ENCODE data around the gene ARID3C.

The ARID3C gene

DNA sequence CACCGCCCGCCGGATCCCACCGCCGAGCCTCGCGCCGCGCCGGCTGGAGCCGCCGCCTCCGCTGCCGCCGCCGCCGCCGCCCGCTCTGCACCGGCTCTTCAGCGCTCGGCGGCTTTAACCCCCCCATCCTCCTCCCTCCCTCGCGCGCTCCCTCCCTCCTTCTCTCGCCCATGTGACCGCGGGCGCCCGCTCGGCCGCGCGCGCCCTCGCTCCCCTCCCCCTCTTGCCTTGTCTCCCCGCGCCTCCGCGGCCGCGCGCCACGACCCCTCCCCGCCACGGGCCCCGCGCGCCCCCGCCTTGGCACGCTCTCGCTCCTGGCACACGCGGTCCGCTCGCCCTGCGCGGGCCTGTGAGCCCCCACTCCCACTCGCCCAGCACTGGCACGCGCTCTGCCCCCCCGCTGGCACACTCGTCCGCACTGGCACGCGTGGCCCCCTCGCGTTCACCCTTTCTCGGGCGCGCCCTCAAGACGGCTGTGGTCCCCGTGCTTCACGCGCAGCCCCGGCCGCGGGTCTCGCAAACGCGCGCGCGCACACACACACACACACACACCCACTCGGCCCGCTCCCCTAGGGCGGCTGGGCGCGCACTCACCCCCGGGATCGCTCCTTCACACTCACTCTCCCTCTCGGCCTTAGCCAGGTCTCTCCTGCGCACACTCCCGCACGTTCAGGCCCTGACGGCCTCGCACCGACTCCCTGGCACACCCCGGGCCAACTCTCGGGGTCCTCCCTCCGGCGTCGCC, 39.1 kb downstream of the ARID3C start, which contains the start of gene CNTFR (continued):
- TF ChIP-seq, protein P1, sequence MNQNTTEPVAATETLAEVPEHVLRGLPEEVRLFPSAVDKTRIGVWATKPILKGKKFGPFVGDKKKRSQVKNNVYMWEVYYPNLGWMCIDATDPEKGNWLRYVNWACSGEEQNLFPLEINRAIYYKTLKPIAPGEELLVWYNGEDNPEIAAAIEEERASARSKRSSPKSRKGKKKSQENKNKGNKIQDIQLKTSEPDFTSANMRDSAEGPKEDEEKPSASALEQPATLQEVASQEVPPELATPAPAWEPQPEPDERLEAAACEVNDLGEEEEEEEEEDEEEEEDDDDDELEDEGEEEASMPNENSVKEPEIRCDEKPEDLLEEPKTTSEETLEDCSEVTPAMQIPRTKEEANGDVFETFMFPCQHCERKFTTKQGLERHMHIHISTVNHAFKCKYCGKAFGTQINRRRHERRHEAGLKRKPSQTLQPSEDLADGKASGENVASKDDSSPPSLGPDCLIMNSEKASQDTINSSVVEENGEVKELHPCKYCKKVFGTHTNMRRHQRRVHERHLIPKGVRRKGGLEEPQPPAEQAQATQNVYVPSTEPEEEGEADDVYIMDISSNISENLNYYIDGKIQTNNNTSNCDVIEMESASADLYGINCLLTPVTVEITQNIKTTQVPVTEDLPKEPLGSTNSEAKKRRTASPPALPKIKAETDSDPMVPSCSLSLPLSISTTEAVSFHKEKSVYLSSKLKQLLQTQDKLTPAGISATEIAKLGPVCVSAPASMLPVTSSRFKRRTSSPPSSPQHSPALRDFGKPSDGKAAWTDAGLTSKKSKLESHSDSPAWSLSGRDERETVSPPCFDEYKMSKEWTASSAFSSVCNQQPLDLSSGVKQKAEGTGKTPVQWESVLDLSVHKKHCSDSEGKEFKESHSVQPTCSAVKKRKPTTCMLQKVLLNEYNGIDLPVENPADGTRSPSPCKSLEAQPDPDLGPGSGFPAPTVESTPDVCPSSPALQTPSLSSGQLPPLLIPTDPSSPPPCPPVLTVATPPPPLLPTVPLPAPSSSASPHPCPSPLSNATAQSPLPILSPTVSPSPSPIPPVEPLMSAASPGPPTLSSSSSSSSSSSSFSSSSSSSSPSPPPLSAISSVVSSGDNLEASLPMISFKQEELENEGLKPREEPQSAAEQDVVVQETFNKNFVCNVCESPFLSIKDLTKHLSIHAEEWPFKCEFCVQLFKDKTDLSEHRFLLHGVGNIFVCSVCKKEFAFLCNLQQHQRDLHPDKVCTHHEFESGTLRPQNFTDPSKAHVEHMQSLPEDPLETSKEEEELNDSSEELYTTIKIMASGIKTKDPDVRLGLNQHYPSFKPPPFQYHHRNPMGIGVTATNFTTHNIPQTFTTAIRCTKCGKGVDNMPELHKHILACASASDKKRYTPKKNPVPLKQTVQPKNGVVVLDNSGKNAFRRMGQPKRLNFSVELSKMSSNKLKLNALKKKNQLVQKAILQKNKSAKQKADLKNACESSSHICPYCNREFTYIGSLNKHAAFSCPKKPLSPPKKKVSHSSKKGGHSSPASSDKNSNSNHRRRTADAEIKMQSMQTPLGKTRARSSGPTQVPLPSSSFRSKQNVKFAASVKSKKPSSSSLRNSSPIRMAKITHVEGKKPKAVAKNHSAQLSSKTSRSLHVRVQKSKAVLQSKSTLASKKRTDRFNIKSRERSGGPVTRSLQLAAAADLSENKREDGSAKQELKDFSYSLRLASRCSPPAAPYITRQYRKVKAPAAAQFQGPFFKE (tag by site-specific recombination; IDR thresholded peaks at IDR 0.05; ENCODE audit: borderline replicate concordance) = no peak
- no peak for TF ChIP-seq MYNN (tag by site-specific recombination; IDR thresholded peaks at IDR 0.05; ENCODE audit: borderline replicate concordance)
- TF ChIP-seq ZNF335 (tag by site-specific recombination; conservative IDR thresholded peaks at IDR 0.05) = peak; percentile 64
- no peak for TF ChIP-seq ZNF324 (tag by site-specific recombination; IDR thresholded peaks at IDR 0.05)
- no peak for TF ChIP-seq ZNF530 (tag by site-specific recombination; IDR thresholded peaks at IDR 0.05; ENCODE audit: low read depth)
- TF ChIP-seq ZNF560 (tag by site-specific recombination; IDR thresholded peaks at IDR 0.05; ENCODE audit: borderline replicate concordance) = no peak
- TF ChIP-seq ZNF174 (tag by site-specific recombination; IDR thresholded peaks at IDR 0.05) = no peak
- TF ChIP-seq, protein P2, sequence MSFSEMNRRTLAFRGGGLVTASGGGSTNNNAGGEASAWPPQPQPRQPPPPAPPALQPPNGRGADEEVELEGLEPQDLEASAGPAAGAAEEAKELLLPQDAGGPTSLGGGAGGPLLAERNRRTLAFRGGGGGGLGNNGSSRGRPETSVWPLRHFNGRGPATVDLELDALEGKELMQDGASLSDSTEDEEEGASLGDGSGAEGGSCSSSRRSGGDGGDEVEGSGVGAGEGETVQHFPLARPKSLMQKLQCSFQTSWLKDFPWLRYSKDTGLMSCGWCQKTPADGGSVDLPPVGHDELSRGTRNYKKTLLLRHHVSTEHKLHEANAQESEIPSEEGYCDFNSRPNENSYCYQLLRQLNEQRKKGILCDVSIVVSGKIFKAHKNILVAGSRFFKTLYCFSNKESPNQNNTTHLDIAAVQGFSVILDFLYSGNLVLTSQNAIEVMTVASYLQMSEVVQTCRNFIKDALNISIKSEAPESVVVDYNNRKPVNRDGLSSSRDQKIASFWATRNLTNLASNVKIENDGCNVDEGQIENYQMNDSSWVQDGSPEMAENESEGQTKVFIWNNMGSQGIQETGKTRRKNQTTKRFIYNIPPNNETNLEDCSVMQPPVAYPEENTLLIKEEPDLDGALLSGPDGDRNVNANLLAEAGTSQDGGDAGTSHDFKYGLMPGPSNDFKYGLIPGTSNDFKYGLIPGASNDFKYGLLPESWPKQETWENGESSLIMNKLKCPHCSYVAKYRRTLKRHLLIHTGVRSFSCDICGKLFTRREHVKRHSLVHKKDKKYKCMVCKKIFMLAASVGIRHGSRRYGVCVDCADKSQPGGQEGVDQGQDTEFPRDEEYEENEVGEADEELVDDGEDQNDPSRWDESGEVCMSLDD (tag by site-specific recombination; IDR thresholded peaks at IDR 0.05) = 0 out of 2 replicates have a peak, but pooled peaks have one; percentile 36
- no peak for TF ChIP-seq REPIN1 (tag by site-specific recombination; IDR thresholded peaks at IDR 0.05; ENCODE audit: low read depth)
- TF ChIP-seq, protein P3, sequence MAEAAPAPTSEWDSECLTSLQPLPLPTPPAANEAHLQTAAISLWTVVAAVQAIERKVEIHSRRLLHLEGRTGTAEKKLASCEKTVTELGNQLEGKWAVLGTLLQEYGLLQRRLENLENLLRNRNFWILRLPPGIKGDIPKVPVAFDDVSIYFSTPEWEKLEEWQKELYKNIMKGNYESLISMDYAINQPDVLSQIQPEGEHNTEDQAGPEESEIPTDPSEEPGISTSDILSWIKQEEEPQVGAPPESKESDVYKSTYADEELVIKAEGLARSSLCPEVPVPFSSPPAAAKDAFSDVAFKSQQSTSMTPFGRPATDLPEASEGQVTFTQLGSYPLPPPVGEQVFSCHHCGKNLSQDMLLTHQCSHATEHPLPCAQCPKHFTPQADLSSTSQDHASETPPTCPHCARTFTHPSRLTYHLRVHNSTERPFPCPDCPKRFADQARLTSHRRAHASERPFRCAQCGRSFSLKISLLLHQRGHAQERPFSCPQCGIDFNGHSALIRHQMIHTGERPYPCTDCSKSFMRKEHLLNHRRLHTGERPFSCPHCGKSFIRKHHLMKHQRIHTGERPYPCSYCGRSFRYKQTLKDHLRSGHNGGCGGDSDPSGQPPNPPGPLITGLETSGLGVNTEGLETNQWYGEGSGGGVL (tag by site-specific recombination; IDR thresholded peaks at IDR 0.05) = peak; percentile 19; the same call in 1 of the 2 replicates

DNA sequence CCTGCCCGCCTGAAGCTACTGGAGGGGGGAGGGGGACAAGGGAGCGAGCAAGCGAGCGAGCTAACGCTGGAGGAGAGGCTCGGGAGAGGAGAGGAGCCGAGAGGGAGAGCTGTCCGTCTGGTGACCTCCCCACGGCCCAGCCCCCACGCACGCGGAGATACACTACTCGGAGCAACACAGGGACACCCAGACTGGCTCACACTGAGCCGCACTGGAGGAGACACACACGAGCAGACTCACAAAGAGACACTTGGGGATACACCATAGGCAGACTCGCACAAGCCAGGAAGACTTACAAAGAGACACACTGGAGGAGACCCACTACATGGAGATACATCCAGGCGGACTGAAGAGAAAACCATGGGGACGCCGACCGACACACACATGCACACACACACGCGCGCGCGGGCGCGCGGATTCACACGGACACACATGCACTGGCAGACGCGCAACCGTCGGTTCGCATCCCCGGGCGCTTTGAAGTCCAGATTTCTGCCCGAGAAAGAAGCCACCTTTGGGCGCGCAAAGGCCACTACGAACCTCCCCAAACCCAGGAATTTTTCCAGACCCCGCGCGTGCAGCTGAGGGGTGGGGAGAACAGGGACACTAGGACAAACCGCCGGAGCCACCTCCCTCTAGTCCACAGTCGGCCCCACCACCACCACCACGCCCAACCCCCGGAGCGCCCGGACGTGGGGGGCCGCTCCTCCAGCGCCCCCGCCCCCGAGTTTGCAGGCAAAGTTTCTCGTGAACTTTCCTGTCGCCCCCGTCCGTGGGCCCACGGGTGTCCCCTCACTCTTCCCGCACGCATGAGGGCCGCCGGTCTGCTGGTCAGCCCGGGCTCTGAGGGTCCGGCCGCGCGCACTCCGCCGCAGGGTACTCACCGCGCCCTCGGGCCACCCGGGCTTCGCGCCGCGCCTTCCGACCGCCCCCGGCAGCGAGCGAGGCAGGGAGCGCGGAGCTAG, 39.9 kb downstream of the ARID3C start:
- Histone ChIP-seq H3K27ac (ENCODE audit: extremely low read depth, low read depth, low read length) (no peak overlapping the region; the same call in 1 of the 2 replicates), H3K4me1 (ENCODE audit: control insufficient read depth, insufficient read depth, low read length) (no peaks in the 10 kb centered on the region), H3K36me3 (ENCODE audit: control insufficient read depth in 2 of 2, insufficient read depth in 1 of 2, low read length in 2 of 2) (no peaks in the 10 kb centered on the region), H3K4me3 (ENCODE audit: low read depth, low read length) (peak overlapping the region; percentile 44), H3K9me3 (ENCODE audit: control insufficient read depth, insufficient read depth, low read depth, low read length) (no peaks in the 10 kb centered on the region)
- ChIA-PET POLR2A (interaction anchor here (0.6 kb wide), 1 partner anchor 11 kb away, joined by 3 read pairs; no protein-coding TSS in a partner anchor), CTCF (interaction anchor here (0.6 to 2.1 kb wide), 4 partner anchors 40 to 153 kb away, joined by 3 to 23 read pairs (median 4); no protein-coding TSS in a partner anchor)
- TF ChIP-seq SALL2 (tag by site-specific recombination; IDR thresholded peaks at IDR 0.05; ENCODE audit: borderline replicate concordance) (no peak), ZIC2 (tag by site-specific recombination; IDR thresholded peaks at IDR 0.05) (peak; percentile 28; the same call in 1 of the 2 replicates), GLIS2 (tag by site-specific recombination; IDR thresholded peaks at IDR 0.05) (peak; percentile 40)
